Breast epithelium (tissue), 3 donors: ENCODE results near the gene ROR1.

Source experiments
- CTCF ChIP-seq, 3 donors: fragments of 450-650 bp; IDR thresholded peaks; one replicate each; pipeline ENCODE4 v1.5.1; 2016 to 2017; ENCODE audit warnings: antibody characterized with exemption in 3 of 3, mild to moderate bottlenecking in 3 of 3, moderate library complexity in 3 of 3
- POLR2A ChIP-seq: fragments of 450-650 bp; IDR thresholded peaks from one replicate; pipeline ENCODE4 v1.6.1; 2016; ENCODE audit warnings: antibody characterized with exemption, mild to moderate bottlenecking, moderate library complexity

GRCh38 chr1:63877021-63877767 lies 103.4 kb downstream of the ROR1 start:
- no peak for TF ChIP-seq POLR2A
- TF ChIP-seq CTCF (IDR thresholded peaks at IDR 0.05), result no peak
